ENCODE measurements around the gene FAM234B.
"Not testable (repeated sequence)": the region's sequence is repeated elsewhere in the genome, so short reads cannot be mapped to it uniquely, and the experiment has no call there.

Gene FAM234B

DNA sequence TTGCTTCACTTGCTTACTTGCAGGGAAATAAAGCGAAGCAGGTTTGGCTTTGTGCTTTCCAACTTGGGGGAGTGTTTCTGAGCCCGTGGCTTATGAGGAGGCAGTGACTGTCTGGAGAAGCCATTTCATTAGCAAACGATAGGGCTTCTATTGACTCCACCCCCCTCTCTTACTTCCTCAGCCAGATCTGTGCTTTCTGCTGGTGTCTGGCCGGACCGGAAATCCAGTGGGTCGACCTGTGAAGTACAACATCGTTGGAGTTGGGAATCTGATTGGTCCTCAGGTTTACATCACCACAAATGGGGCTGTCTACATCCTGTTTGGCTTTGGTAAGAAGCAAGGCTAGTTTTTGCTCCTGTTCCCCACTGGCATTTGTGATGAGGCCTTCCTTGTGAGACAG, 22.3 kb downstream of the FAM234B start:
- DNase-seq: no peak

DNA sequence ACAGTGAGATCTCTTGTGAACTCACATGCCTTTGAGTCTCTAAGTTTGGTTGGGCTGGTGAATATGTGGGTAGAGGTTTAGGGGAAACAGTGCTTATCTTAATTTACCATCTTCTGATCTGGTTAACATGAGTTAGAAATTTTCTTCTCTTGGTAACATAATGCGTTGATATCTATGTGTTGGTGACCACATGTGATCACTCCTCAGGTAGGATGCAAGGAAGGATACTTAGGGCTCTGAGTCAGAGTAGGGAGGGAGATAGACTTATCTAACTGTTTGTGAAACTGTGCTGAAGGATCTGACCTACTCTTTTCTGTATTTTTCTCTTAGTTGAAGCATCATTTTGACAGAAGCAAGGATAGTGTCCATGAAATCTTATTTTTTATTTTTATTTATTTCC, 23.1 kb downstream of the FAM234B start:
- DNase-seq: no peak

DNA sequence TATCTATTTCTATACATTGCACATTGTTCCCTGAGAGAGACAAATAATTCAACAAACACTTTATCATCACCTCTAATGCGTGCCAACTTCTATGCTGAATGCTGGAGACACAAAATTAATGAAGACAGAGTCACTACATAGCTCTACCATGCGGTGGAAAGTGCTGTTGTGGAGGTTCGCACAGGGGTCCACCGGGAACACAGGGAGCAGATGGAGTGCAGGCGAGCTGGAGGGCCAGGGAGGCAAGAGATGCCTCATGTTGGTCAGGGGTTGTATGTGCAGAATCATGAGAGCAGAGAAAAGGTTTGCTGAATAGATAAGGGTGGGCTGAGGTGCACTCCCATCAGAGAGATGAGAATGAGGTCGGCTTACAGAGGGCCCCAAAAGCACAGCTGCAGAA, 25.2 kb downstream of the FAM234B start:
- DNase-seq: no peak

DNA sequence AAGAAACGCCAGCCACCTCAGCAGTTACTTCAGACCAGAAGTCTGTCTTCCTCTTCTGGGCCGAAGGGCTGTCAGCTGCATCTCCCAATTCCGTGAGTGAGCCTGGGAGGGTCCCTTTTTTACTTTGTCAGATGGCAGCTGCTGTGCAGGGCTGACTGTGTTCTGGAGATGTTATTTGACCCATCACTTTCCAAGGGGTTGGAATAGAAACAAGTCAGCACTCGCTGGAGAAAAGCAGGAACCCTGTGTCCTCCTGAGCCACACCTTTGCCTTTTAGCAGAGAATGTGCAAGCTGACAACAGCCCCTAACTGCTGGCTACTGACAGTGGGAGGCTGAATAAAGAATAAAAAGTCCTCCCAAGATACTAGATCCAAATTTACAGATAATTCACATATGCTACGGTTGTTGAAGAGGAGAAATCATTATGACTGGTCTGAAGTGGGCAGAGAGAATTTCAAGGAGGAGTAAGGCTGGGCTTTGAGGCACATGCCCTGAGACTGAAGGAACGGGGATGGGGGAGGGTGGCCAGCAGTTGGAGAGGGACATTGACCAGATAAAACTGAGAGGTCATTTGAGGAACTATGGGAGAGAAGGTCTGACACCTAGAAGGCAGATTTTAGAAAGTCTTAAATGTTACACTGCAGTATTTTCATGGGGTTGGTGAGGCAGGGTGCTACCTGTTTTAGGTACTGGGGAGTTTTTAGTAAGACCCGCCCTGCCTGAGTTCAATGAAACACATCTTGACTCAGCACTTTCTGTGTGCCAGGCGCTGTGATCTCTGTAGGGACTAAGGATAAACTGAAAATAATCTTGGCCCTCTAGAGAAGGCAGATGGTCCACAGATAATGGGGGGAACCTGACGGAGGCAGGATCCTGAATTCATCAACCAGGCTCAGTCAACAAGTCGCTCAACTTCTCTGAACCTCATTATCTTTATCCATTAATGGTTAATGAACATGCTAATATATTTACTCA, 27.4 kb downstream of the FAM234B start:
- DNase-seq: no peak

DNA sequence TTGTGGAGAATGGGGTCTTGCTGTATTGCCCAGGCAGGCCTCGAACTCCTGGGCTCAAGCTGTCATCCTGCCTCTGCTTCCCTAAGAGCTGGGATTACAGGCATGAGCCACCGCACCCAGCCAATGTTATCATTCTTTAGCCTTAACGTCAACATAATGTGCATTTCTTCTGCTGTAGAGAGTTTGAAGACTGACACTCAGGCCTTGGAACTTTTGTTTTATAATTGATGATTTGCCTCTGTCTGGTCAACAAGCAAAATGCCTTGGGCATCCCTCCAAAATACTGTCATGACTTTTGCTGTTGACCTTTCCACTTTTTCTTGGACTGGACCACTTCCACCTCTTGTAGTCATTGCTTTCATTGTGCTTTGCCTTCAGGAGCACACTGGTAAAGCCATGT, 29.0 kb downstream of the FAM234B start:
- no peak for DNase-seq

DNA sequence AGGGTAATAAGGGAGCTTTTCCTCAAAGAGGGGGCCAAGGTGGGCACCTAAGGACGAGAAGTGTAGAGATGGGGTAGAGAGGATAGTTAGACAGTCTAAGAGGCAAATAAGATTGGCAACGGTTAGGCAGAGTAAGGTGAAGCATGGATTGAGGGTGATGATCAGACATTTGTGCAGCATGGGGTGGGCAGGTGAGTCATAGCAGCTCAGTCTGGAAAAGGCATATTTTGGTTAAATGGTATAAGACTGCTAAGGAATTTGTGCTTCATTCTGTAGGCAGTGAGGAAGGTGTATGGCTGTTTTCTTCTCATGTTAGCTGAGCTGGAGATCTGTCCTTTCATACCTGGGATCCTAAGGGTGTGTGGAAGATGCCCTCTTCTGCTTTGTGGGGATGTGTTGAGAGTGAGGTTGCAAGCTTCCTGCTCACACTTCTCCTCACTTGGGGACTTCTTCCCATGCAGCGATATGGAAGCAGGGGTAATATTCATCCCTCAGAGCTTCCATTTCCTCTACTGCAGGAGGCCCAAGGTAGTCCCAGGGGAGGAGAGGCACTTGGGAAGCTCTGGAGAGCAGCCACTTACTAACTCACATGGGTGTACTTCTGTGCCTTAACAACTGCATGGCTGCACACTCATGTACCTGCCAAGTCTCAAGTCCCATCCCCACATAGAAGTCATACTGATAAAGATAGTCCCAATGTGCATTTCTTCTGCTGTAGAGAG, 30.4 kb downstream of the FAM234B start:
- no peak for DNase-seq

DNA sequence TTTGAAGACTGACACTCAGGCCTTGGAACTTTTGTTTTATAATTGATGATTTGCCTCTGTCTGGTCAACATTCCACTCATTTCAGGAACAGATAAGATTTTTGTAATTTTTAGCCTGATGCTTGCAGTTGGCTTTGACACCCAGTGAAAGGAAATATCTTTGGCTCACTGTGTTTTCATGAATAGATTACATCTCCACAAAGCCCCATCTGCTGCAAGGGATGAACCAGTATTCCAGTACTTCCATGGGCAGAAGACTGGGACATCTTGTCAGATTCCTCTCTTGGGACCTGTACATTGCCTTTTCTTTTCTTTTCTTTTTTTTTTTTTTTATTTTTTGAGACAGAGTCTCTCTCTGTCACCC, 30.9 kb downstream of the FAM234B start:
- no peak for DNase-seq

DNA sequence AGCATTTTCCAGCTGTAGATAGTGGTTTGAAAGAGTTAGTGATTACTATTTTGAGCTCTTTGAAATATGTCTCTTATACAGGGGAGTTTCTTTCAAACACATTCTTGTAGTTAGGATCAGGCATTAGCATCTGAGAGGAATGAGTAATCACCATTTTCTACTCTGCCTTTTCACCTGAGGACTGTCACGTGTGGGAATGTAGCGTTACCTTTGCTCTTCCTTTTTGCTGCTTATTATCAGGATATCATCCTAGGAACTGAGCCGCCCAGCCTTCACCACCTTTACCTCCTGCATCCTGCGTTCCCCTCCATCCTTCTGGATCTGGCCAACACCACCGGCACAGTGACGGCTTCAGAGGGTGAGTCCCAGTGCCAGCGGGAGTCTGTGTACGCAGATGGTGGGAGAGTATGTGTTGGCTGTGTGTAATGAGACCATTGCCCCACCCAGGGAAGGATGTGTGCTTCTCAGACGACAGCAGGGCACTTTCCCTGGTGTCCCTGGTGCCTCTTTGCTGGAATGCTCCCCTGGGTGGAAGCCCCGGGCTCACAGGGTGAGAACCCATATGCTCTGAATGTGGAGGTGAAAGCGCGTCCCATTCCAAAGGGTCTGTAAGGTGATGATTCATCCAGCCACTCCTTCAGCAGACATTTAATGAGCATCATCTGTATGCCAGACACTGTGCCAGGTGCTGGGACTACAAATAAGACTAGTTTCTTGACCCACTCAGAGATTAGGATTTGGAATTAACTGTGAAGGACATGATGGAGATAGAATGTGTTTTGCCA, 31.8 kb downstream of the FAM234B start:
- DNase-seq: no peak

DNA sequence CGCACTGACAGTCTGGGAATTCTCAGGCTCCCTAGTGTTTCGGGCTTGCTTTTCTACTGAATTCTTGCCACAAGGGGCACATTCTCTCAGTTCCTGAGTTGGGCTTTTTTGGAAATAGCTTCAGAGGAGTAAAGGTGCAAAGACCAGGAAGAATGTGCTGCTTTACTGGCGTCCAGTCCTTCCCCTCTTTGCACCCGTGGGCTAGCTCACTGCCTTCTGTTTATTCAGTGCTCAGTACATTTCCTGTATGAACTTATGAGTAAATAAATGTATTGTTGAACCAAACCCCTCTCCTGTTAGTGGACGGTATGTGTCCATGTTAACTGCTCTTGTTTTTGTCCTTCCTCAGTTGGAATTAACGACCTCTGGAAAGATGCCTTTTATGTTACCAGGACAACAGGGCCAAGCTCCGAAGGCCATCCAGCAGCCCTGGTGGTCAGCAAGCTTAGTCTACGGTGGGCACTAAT, 35.3 kb downstream of the FAM234B start:
- DNase-seq: no peak

DNA sequence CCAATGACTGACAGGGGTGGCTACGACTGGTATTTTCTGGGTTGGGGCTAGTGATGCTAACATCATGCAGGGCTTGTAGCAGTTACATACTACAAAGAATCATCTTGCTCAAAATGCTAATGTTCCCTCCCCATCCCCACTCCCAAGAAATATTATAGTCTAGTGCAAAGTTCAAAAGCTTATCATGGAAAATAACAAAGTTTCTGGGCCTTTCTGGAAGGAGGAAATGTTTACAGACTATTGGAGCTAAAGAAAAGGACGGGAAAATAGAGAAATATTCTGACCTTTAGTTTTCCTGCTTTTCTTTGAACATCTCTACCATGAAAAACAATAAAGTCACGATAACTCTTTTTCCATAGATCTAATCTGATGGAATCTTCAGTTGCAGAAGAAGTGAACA, 36.1 kb downstream of the FAM234B start:
- no peak for DNase-seq

DNA sequence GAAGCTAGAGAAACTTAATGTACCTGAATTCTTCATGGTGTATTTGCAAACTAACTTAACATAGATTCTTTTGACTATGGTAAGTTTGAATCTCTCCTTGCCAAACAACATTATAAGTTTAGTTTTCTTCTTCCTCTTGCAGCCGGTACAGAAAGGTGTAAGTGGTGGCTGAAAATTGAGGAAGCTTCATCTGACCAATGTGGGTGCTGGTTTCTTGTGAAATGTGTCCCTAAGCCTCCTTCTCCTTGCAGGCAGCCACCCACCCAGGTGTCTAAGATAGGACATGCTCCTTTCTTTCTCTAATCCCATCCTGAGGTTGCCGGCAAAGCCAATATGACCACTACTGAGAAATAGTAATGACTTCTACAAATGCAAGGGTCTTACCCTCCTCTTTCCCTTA, 38.7 kb downstream of the FAM234B start:
- no peak for DNase-seq

DNA sequence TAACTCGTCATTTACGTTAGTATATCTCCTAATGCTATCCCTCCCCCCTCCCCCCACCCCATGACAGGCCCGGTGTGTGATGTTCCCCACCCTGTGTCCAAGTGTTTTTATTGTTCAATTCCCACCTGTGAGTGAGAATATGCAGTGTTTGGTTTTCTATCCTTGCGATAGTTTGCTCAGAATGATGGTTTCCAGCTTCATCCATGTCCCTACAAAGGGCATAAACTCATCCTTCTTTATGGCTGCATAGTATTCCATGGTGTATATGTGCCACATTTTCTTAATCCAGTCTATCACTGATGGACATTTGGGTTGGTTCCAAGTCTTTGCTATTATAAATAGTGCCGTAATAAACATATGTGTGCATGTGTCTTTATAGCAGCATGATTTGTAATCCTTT, 39.5 kb downstream of the FAM234B start:
- DNase-seq: not testable (repeated sequence)

DNA sequence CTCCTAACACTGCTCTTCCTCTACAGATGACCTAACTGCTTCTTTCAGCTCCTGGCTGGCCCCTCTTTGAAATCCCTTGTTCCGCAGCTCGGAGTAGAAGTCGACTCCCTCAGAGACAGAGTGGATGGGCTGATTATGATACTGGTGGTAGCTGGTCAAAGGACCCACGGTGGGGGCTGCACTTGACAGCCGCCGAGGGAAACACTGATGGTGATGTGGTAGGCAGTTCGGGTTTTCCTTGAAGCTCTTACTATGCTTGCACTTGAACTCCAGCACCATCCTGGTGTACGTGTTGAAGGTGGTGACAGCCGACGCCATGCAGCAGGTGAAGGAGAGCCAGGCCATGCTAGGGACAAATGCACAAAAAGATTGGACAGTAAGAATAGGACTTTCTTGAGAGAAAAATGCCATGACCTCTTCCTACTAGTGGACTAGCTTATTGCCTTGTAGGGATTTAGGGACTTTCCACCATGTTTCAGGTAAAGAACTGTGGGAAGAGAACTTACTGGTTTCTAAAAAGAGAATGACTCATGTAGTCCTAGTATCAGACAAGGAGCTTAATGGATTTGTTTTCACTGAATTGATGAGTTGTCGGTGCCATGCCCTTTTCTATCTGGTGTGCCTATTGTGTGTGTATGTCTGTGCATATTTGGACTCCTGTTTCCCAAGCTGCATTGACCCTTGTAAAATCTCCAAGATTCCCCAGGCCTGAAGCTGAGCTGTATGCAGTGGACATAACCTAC, 40.9 kb downstream of the FAM234B start:
- DNase-seq: no peak

DNA sequence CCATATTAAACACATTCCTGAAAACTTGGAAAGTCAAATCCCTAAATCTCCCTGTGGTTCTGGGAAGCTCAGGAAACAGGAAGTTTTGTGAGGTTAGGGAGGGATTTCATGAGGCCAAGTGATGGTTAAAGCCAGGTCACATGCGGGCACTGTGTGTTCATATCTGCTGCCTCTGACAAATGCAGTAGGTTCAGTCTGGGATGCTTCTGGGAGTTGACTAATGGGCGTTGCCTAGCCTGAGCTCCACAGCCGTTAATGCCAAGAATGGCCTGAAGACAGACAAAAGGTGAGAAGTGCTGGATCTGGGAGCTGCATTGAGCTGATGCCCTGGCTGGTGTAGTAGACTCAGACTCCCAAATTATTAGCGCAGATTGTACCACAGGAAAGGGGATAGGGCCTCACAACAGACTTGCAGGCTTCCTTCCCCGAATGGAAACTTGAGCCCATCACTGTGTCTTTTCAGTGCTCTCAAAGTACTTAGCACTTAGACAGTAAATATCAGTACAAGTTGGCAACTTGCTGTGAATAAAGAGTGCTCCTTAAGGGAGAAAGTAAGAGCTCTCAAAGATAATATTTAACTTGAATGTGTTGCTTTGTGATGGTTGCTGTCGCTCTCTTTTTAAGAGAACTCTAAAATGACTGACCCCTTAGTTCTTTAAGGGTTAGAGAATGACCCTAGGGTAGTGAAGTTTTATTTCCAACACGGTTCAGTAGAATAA, 41.9 kb downstream of the FAM234B start:
- no peak for DNase-seq

DNA sequence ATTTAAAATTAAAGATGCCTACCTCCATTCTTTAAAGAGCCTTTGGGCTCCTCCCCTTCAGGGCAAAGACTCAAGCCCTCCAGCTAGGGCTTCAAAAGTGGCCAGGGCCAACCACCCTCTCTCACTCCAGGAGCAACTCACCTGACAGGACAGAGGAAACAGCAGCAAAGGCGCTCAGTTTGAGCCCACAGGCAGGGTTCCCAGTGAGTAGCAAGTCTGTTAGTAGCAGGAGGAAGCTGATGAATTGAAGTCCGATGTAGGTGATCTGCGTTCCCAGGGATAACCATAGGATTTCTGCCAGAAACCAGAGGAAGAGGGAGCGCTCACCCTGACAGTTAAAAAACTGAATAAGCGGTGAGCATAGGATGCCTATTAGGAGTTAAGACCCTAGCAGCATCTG, 43.6 kb downstream of the FAM234B start:
- no peak for DNase-seq

DNA sequence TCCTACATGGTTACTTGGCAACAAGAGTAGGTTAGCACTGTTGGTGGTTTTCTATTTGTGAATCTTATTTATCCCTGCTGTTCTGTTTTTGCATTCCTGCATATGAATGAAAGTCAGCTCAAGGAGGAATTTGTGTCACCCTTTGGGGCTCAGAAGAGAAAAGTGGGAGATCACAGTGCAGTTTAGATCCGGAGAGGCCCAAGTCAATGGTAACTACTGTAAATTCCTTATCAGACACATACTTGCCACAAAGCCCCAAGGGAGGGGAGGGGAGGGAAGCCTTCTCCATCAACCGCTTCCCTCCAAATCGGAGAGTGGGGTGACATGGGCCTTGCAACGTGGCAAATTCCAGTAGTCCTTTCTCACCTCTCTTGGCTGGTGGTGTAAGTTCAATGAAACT, 44.3 kb downstream of the FAM234B start:
- no peak for DNase-seq

DNA sequence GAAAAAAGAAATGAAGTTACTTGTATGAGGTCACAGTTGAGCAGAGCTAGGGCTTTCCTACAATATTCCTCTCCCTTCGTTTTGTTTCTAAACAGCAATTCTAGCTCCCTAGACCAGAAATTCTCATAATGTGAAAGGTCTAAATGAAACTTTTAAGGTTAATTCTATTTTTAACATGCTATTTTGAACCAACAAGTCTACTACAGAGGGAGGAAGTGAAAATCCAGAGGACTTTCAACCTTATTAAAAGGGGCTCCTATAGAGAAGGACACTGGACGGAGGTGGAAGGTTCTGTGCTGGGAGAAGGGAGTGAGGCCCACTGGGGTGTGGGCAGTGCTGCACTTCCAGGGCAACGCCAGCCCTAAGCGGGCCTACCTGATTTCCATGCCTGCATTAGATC, 45.9 kb downstream of the FAM234B start:
- DNase-seq: no peak

DNA sequence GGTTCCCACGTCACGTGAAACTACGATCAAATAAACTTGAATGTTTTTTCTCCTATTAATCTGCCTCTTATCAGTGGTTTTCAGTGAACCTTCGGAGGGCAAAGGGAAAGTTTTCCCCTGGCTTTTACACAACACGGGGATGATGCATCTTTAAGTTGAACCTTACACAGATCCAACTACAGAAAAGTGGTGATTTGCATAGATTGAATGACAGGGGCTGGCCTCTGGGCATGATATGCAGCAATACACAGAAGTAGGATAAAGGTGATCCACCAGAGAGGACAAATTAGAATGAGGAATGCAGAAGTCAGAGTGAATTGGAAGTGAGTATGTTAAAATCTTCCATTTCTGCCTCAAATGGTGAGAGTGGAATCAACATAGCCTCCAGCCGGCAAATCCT, 47.7 kb downstream of the FAM234B start:
- no peak for DNase-seq

DNA sequence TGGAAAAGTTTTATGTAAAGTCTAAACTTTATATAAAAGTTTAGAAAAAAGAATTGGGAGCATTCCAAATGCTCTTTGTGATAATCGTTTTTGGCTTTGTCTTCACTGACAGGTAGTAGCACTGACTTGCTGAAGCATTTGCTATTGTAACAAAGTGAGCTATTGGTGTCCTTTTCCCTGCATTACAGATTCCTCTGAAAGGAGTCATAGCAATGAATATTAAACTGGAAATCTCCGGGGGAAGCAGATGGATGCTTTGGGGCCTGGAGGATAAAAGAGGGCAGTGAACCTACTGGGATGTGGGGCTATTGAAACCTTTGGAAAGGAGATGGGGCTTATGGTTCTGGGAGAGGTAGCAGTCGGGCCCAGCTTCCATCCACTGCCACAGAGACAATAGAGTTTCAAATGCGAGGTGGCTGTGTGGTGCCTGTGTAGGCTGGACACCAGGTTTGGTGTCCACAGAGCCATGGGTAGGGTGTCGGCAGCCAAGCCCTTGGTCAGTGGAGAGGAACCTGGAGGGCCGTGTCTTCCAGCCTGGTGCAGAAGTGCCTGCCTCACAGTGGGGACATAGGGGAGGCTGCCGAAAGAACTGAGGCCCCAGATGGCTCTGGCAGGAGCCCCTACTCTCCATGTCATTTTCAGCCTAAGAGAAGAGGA, 49.1 kb downstream of the FAM234B start:
- no peak for DNase-seq

DNA sequence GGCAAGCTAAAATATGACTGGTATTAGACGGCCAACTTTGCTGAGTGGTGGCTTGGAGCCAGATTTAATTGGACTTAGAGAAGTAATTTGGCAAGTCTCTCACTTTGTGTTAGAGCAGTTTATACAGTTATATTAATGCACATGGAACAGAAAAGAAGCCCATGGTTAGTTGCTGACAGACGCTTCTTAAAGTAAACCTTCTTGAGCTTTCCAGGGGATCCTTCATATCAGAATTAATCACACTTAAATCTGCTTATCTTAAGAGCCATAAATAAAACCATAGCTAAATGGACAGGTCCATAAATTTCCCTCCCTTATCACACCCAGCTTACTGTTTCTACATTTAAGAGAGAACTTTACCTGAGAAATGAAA, 49.7 kb downstream of the FAM234B start:
- DNase-seq: no peak

DNA sequence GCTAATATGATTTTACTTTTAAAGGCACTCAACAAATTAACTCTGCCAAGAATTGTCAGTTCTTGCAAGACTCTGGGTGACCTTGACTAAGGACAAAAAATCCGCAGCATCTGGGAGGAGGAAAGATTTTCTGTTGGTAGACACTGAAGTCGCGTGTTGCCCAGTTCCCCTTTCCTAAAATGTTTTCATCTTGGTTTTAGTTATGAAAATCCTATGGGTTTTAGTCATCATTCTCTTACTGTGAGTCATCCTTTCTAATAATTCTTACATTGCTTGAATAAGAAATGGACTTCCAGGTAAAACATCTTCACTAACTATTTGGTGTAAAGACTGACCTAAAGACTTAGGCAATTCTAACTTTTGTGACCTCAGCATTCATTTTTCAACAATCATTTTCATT, 50.2 kb downstream of the FAM234B start:
- no peak for DNase-seq

All from GDM1 (cell line).